Measurements from ENCODE around the gene SFMBT1.
"Not testable (repeated sequence)": the region's sequence is repeated elsewhere in the genome, so short reads cannot be mapped to it uniquely, and the experiment has no call there.

SFMBT1 gene

GRCh38 chr3:53062905-53063304 is 17.0 kb upstream of the SFMBT1 start:
- no peak overlapping the region for H3K9ac ChIP-seq (ENCODE audit: low read length)
- no peak overlapping the region for H2AFZ ChIP-seq (ENCODE audit: low read length)
- H3K27me3 ChIP-seq (ENCODE audit: insufficient read depth, low read length): peaks cover 4% of the 10 kb centered on the region; the same call in 1 of the 2 replicates
- H4K20me1 ChIP-seq (ENCODE audit: insufficient read depth, low read length): no peaks in the 10 kb centered on the region
- no peak overlapping the region for H3K4me2 ChIP-seq (ENCODE audit: low read length)
- no peaks in the 10 kb centered on the region for H3F3A ChIP-seq (ENCODE audit: insufficient read depth, low read length)
- no peaks in the 10 kb centered on the region for H3K79me2 ChIP-seq (ENCODE audit: insufficient read depth, low read length)
- TF ChIP-seq CTCF (IDR thresholded peaks at IDR 0.05; ENCODE audit: low read length): no peak
- TF ChIP-seq EZH2 (IDR thresholded peaks at IDR 0.05; ENCODE audit: borderline replicate concordance, low read length): no peak
- H3K9me2 ChIP-seq (ENCODE audit: low read depth, low read length): no peaks in the 10 kb centered on the region
- no peaks in the 10 kb centered on the region for H3K36me3 ChIP-seq (ENCODE audit: insufficient read depth, low read length)
- H3K4me1 ChIP-seq (ENCODE audit: insufficient read depth, low read length, severe bottlenecking): no peaks in the 10 kb centered on the region
- H3K4me3 ChIP-seq (ENCODE audit: low read depth, low read length, poor library complexity, severe bottlenecking): no peak overlapping the region
- no peak overlapping the region for H3K27ac ChIP-seq (ENCODE audit: low read depth, low read length, poor library complexity, severe bottlenecking)
- no peaks in the 10 kb centered on the region for H3K9me3 ChIP-seq (ENCODE audit: low read length)

GRCh38 chr3:53056442-53056841 is 10.6 kb upstream of the SFMBT1 start:
- H4K20me1 ChIP-seq (ENCODE audit: insufficient read depth, low read length): no peaks in the 10 kb centered on the region
- no peak overlapping the region for H3K27ac ChIP-seq (ENCODE audit: low read depth, low read length, poor library complexity, severe bottlenecking)
- H3K4me1 ChIP-seq (ENCODE audit: insufficient read depth, low read length, severe bottlenecking): no peaks in the 10 kb centered on the region
- H3K4me2 ChIP-seq (ENCODE audit: low read length): no peak overlapping the region
- no peaks in the 10 kb centered on the region for H3K27me3 ChIP-seq (ENCODE audit: insufficient read depth, low read length)
- H3F3A ChIP-seq (ENCODE audit: insufficient read depth, low read length): no peaks in the 10 kb centered on the region
- no peak overlapping the region for H3K4me3 ChIP-seq (ENCODE audit: low read depth, low read length, poor library complexity, severe bottlenecking)
- no peak overlapping the region for H2AFZ ChIP-seq (ENCODE audit: low read length)
- no peak for TF ChIP-seq CTCF (IDR thresholded peaks at IDR 0.05; ENCODE audit: low read length)
- no peak for TF ChIP-seq EZH2 (IDR thresholded peaks at IDR 0.05; ENCODE audit: borderline replicate concordance, low read length)
- no peaks in the 10 kb centered on the region for H3K9me3 ChIP-seq (ENCODE audit: low read length)
- H3K79me2 ChIP-seq (ENCODE audit: insufficient read depth, low read length): no peaks in the 10 kb centered on the region
- no peaks in the 10 kb centered on the region for H3K36me3 ChIP-seq (ENCODE audit: insufficient read depth, low read length)
- H3K9ac ChIP-seq (ENCODE audit: low read length): no peak overlapping the region
- H3K9me2 ChIP-seq (ENCODE audit: low read depth, low read length): no peaks in the 10 kb centered on the region

- not testable (repeated sequence) for H3F3A ChIP-seq (ENCODE audit: insufficient read depth, low read length); H3K9me3 ChIP-seq (ENCODE audit: low read length); H3K36me3 ChIP-seq (ENCODE audit: insufficient read depth, low read length); H3K4me1 ChIP-seq (ENCODE audit: insufficient read depth, low read length, severe bottlenecking); H3K9me2 ChIP-seq (ENCODE audit: low read depth, low read length); H3K79me2 ChIP-seq (ENCODE audit: insufficient read depth, low read length); H3K9ac ChIP-seq (ENCODE audit: low read length); H3K27ac ChIP-seq (ENCODE audit: low read depth, low read length, poor library complexity, severe bottlenecking); H3K27me3 ChIP-seq (ENCODE audit: insufficient read depth, low read length); H4K20me1 ChIP-seq (ENCODE audit: insufficient read depth, low read length); H3K4me2 ChIP-seq (ENCODE audit: low read length); H2AFZ ChIP-seq (ENCODE audit: low read length); H3K4me3 ChIP-seq (ENCODE audit: low read depth, low read length, poor library complexity, severe bottlenecking)
Observed at GRCh38 chr3:53054233-53054632, 8.4 kb upstream of the SFMBT1 start.

- no peak overlapping the region for H3K4me2 ChIP-seq (ENCODE audit: low read length)
- TF ChIP-seq EZH2 (IDR thresholded peaks at IDR 0.05; ENCODE audit: borderline replicate concordance, low read length) (no peak), CTCF (IDR thresholded peaks at IDR 0.05; ENCODE audit: low read length) (no peak)
- no peak overlapping the region for H3K9ac ChIP-seq (ENCODE audit: low read length)
- H3K9me3 ChIP-seq (ENCODE audit: low read length): no peaks in the 10 kb centered on the region
- no peak overlapping the region for H2AFZ ChIP-seq (ENCODE audit: low read length)
- no peak overlapping the region for H3K4me3 ChIP-seq (ENCODE audit: low read depth, low read length, poor library complexity, severe bottlenecking)
- no peaks in the 10 kb centered on the region for H3K9me2 ChIP-seq (ENCODE audit: low read depth, low read length)
- H4K20me1 ChIP-seq (ENCODE audit: insufficient read depth, low read length): no peaks in the 10 kb centered on the region
- H3K4me1 ChIP-seq (ENCODE audit: insufficient read depth, low read length, severe bottlenecking): peaks cover 4% of the 10 kb centered on the region
- no peaks in the 10 kb centered on the region for H3K79me2 ChIP-seq (ENCODE audit: insufficient read depth, low read length)
- no peaks in the 10 kb centered on the region for H3K36me3 ChIP-seq (ENCODE audit: insufficient read depth, low read length)
- H3K27me3 ChIP-seq (ENCODE audit: insufficient read depth, low read length): no peaks in the 10 kb centered on the region
- H3F3A ChIP-seq (ENCODE audit: insufficient read depth, low read length): no peaks in the 10 kb centered on the region; the same call in 1 of the 2 replicates
- H3K27ac ChIP-seq (ENCODE audit: low read depth, low read length, poor library complexity, severe bottlenecking): no peak overlapping the region
Observed at GRCh38 chr3:53051929-53052328, 6.1 kb upstream of the SFMBT1 start.
